ENCODE results near the gene SNCB.

- no peak for TF ChIP-seq FOXK1 (CRISPR knock-in tag; IDR thresholded peaks at IDR 0.05)
- TF ChIP-seq JUN (CRISPR knock-in tag; IDR thresholded peaks at IDR 0.05) = no peak
- no peak for TF ChIP-seq STAT6 (CRISPR knock-in tag; conservative IDR thresholded peaks at IDR 0.05; ENCODE audit: low read depth)
- TF ChIP-seq CTCF (IDR thresholded peaks at IDR 0.05) = no peak
- TF ChIP-seq ELF4 (CRISPR knock-in tag; IDR thresholded peaks at IDR 0.05; ENCODE audit: low read depth) = no peak
- no peak for TF ChIP-seq USF2 (CRISPR knock-in tag; IDR thresholded peaks at IDR 0.05)
These were observed 23.5 kb downstream of the SNCB start for GRCh38 chr5:176606875-176607274.
